ENCODE data around the gene WNT5A. TPM values are rescaled to one million over a fixed set of nuclear protein-coding genes. Genes with fewer than 3 reads are reported as not detected.

Gene WNT5A
- total and polyA plus RNA-seq, 2 donors (not counting 1 experiment from before 2014, with no cell fraction given) = 117 to 224 TPM

- Histone ChIP-seq H3K36me3 (ENCODE audit: control insufficient read depth, insufficient read depth, low read length) (peaks cover 15% of the 10 kb centered on the region), H3K79me2 (ENCODE audit: control insufficient read depth, insufficient read depth, low read length) (peaks cover under 1% of the 10 kb centered on the region), H3K4me1 (ENCODE audit: control insufficient read depth, extremely low read depth, insufficient read depth, low read length) (peaks cover 2% of the 10 kb centered on the region), H4K20me1 (ENCODE audit: control insufficient read depth, extremely low read depth, insufficient read depth, low read length) (no peaks in the 10 kb centered on the region), H3K9ac (ENCODE audit: insufficient read depth, low read length) (no peak overlapping the region), H3K27ac (ENCODE audit: insufficient read depth, low read length) (peak overlapping the region; percentile 22), H3K4me2 (ENCODE audit: extremely low read depth, insufficient read depth, low read length) (no peak overlapping the region), H3K9me3 (ENCODE audit: control insufficient read depth, insufficient read depth, low read depth, low read length) (no peaks in the 10 kb centered on the region), H2AFZ (ENCODE audit: low read length) (no peak overlapping the region), H3K4me3 (replicated peaks in 1 of 4; ENCODE audit: control extremely low read depth in 1 of 4, insufficient read depth in 1 of 4, low read depth in 3 of 4, low read length in 4 of 4) (no peak overlapping the region), H3K27me3 (ENCODE audit: control insufficient read depth, insufficient read depth, low read length) (no peaks in the 10 kb centered on the region)
- no peak for DNase-seq (ENCODE audit: low read depth in 2 of 2)
- TF ChIP-seq CTCF (conservative IDR thresholded peaks at IDR 0.05 in 1 of 2, IDR thresholded peaks at IDR 0.05 in 1 of 2; ENCODE audit: low read depth in 1 of 2, low read length in 2 of 2) (no peak), EZH2 (IDR thresholded peaks at IDR 0.05; ENCODE audit: low read length, missing control alignments) (no peak)
Measured at GRCh38 chr3:55466526-55466925, 20.6 kb downstream of the WNT5A start.

- Histone ChIP-seq H3K4me3 (replicated peaks in 1 of 4; ENCODE audit: control extremely low read depth in 1 of 4, insufficient read depth in 1 of 4, low read depth in 3 of 4, low read length in 4 of 4) (no peak overlapping the region), H3K27ac (ENCODE audit: insufficient read depth, low read length) (no peak overlapping the region), H3K4me2 (ENCODE audit: extremely low read depth, insufficient read depth, low read length) (no peak overlapping the region), H3K4me1 (ENCODE audit: control insufficient read depth, extremely low read depth, insufficient read depth, low read length) (no peaks in the 10 kb centered on the region), H3K27me3 (ENCODE audit: control insufficient read depth, insufficient read depth, low read length) (no peaks in the 10 kb centered on the region), H3K9ac (ENCODE audit: insufficient read depth, low read length) (no peak overlapping the region), H3K9me3 (ENCODE audit: control insufficient read depth, insufficient read depth, low read depth, low read length) (no peaks in the 10 kb centered on the region), H3K79me2 (ENCODE audit: control insufficient read depth, insufficient read depth, low read length) (no peaks in the 10 kb centered on the region), H2AFZ (ENCODE audit: low read length) (no peak overlapping the region), H4K20me1 (ENCODE audit: control insufficient read depth, extremely low read depth, insufficient read depth, low read length) (no peaks in the 10 kb centered on the region), H3K36me3 (ENCODE audit: control insufficient read depth, insufficient read depth, low read length) (no peaks in the 10 kb centered on the region)
- TF ChIP-seq EZH2 (IDR thresholded peaks at IDR 0.05; ENCODE audit: low read length, missing control alignments) (no peak), CTCF (conservative IDR thresholded peaks at IDR 0.05 in 1 of 2, IDR thresholded peaks at IDR 0.05 in 1 of 2; ENCODE audit: low read depth in 1 of 2, low read length in 2 of 2) (no peak)
- DNase-seq (ENCODE audit: low read depth in 2 of 2) = peak; percentile 57 to 89
Measured at GRCh38 chr3:55461896-55462295, 25.2 kb downstream of the WNT5A start.

GRCh38 chr3:55459838-55460237 lies 27.3 kb downstream of the WNT5A start:
- H3K4me2 ChIP-seq (ENCODE audit: extremely low read depth, insufficient read depth, low read length) = no peak overlapping the region
- no peaks in the 10 kb centered on the region for H3K4me1 ChIP-seq (ENCODE audit: control insufficient read depth, extremely low read depth, insufficient read depth, low read length)
- H3K4me3 ChIP-seq (replicated peaks in 1 of 4; ENCODE audit: control extremely low read depth in 1 of 4, insufficient read depth in 1 of 4, low read depth in 3 of 4, low read length in 4 of 4) = no peak overlapping the region
- H3K36me3 ChIP-seq (ENCODE audit: control insufficient read depth, insufficient read depth, low read length) = no peaks in the 10 kb centered on the region
- H3K9ac ChIP-seq (ENCODE audit: insufficient read depth, low read length) = no peak overlapping the region
- TF ChIP-seq EZH2 (IDR thresholded peaks at IDR 0.05; ENCODE audit: low read length, missing control alignments) (no peak), CTCF (conservative IDR thresholded peaks at IDR 0.05 in 1 of 2, IDR thresholded peaks at IDR 0.05 in 1 of 2; ENCODE audit: low read depth in 1 of 2, low read length in 2 of 2) (no peak)
- no peaks in the 10 kb centered on the region for H3K79me2 ChIP-seq (ENCODE audit: control insufficient read depth, insufficient read depth, low read length)
- H3K27me3 ChIP-seq (ENCODE audit: control insufficient read depth, insufficient read depth, low read length) = no peaks in the 10 kb centered on the region
- no peak overlapping the region for H3K27ac ChIP-seq (ENCODE audit: insufficient read depth, low read length)
- no peak overlapping the region for H2AFZ ChIP-seq (ENCODE audit: low read length)
- H4K20me1 ChIP-seq (ENCODE audit: control insufficient read depth, extremely low read depth, insufficient read depth, low read length) = no peaks in the 10 kb centered on the region
- H3K9me3 ChIP-seq (ENCODE audit: control insufficient read depth, insufficient read depth, low read depth, low read length) = no peaks in the 10 kb centered on the region
- no peak for DNase-seq (ENCODE audit: low read depth in 2 of 2)
